SJCRH30 (cell line): ENCODE measurements around the gene PAPOLB. TPM values are rescaled to one million over a fixed set of nuclear protein-coding genes. Genes with fewer than 3 reads are reported as not detected.

Experiments
- DNase-seq, 2 experiments: peaks; one replicate each; pipeline ENCODE4 v3.0.0-alpha.2; 2015 to 2020
- H3K27ac ChIP-seq: fragments of 250-450 bp; sonication (Bioruptor Pico); 2 replicates; pipeline ENCODE4 v1.5.1; 2020; ENCODE audit warnings: mild to moderate bottlenecking, moderate library complexity
- H3K27me3 ChIP-seq: fragments of 250-450 bp; sonication (Bioruptor Pico); 2 replicates; pipeline ENCODE4 v1.5.1; 2020; ENCODE audit warnings: mild to moderate bottlenecking, moderate library complexity
- H3K36me3 ChIP-seq: fragments of 250-450 bp; sonication (Bioruptor Pico); 2 replicates; pipeline ENCODE4 v1.5.1; 2020; ENCODE audit warnings: mild to moderate bottlenecking, moderate library complexity
- H3K4me1 ChIP-seq: fragments of 250-450 bp; sonication (Bioruptor Pico); 2 replicates; pipeline ENCODE4 v1.5.1; 2020; ENCODE audit warnings: mild to moderate bottlenecking, moderate library complexity
- H3K4me3 ChIP-seq: fragments of 250-450 bp; sonication (Bioruptor Pico); 2 replicates; pipeline ENCODE4 v1.5.1; 2020; ENCODE audit warnings: mild to moderate bottlenecking, moderate library complexity
- H3K9me3 ChIP-seq: fragments of 250-450 bp; sonication (Bioruptor Pico); replicated peaks from 2 replicates; pipeline ENCODE4 v1.5.1; 2020; ENCODE audit warnings: mild to moderate bottlenecking, moderate library complexity
- total RNA-seq: library from RNA; depleted of rRNA; stranded (reverse); fragments of >200 nt; shearing (Covaris generic); gene quantifications from 2 replicates; pipeline ENCODE4 v1.2.3, GENCODE V29; 2014

The PAPOLB gene
- total RNA-seq, 1 experiment from 2014 or later, result not detected

GRCh38 chr7:4828720-4829383 is 33.0 kb downstream of the PAPOLB start:
- DNase-seq, result no peak
- H3K36me3 ChIP-seq, result no peaks in the 10 kb centered on the region
- H3K27me3 ChIP-seq, result 0 out of 2 replicates have a peak, but pooled peaks cover 14% of the 10 kb centered on the region
- H3K4me3 ChIP-seq, result no peak overlapping the region
- H3K27ac ChIP-seq, result no peak overlapping the region
- no peaks in the 10 kb centered on the region for H3K9me3 ChIP-seq
- H3K4me1 ChIP-seq, result no peaks in the 10 kb centered on the region

GRCh38 chr7:4825081-4825480 is 36.7 kb downstream of the PAPOLB start:
- DNase-seq, result no peak
- H3K4me3 ChIP-seq, result no peak overlapping the region
- H3K9me3 ChIP-seq, result no peaks in the 10 kb centered on the region
- H3K27ac ChIP-seq, result no peak overlapping the region
- H3K27me3 ChIP-seq, result peaks cover 11% of the 10 kb centered on the region; the same call in 1 of the 2 replicates
- no peaks in the 10 kb centered on the region; the same call in 1 of the 2 replicates for H3K4me1 ChIP-seq
- H3K36me3 ChIP-seq, result no peaks in the 10 kb centered on the region

GRCh38 chr7:4824120-4824775 is 37.6 kb downstream of the PAPOLB start:
- no peak overlapping the region for H3K27ac ChIP-seq
- no peak overlapping the region for H3K4me3 ChIP-seq
- no peaks in the 10 kb centered on the region for H3K9me3 ChIP-seq
- peaks cover 19% of the 10 kb centered on the region; the same call in 1 of the 2 replicates for H3K27me3 ChIP-seq
- H3K36me3 ChIP-seq, result no peaks in the 10 kb centered on the region
- DNase-seq, result no peak
- no peaks in the 10 kb centered on the region; the same call in 1 of the 2 replicates for H3K4me1 ChIP-seq

GRCh38 chr7:4823441-4824119 is 38.2 kb downstream of the PAPOLB start:
- H3K4me1 ChIP-seq, result no peaks in the 10 kb centered on the region; the same call in 1 of the 2 replicates
- H3K4me3 ChIP-seq, result no peak overlapping the region
- no peak overlapping the region for H3K27ac ChIP-seq
- H3K27me3 ChIP-seq, result peaks cover 26% of the 10 kb centered on the region
- H3K36me3 ChIP-seq, result no peaks in the 10 kb centered on the region
- no peak for DNase-seq
- no peaks in the 10 kb centered on the region for H3K9me3 ChIP-seq

GRCh38 chr7:4822677-4823076 is 39.2 kb downstream of the PAPOLB start:
- Histone ChIP-seq H3K27me3 (peaks cover 35% of the 10 kb centered on the region), H3K36me3 (no peaks in the 10 kb centered on the region), H3K27ac (no peak overlapping the region), H3K4me1 (no peaks in the 10 kb centered on the region; the same call in 1 of the 2 replicates), H3K4me3 (no peak overlapping the region), H3K9me3 (no peaks in the 10 kb centered on the region)
- DNase-seq, result no peak

GRCh38 chr7:4820967-4821471 is 40.8 kb downstream of the PAPOLB start:
- H3K9me3 ChIP-seq, result no peaks in the 10 kb centered on the region
- DNase-seq, result peak; percentile 63 to 70
- no peaks in the 10 kb centered on the region for H3K36me3 ChIP-seq
- H3K4me1 ChIP-seq, result no peaks in the 10 kb centered on the region; the same call in 1 of the 2 replicates
- no peak overlapping the region for H3K27ac ChIP-seq
- peaks cover 40% of the 10 kb centered on the region for H3K27me3 ChIP-seq
- H3K4me3 ChIP-seq, result peak overlapping the region; percentile 31

GRCh38 chr7:4820405-4820966 is 41.3 kb downstream of the PAPOLB start:
- Histone ChIP-seq H3K4me1 (no peaks in the 10 kb centered on the region; the same call in 1 of the 2 replicates), H3K9me3 (no peaks in the 10 kb centered on the region), H3K27ac (no peak overlapping the region), H3K4me3 (peak overlapping the region; percentile 31), H3K36me3 (no peaks in the 10 kb centered on the region), H3K27me3 (peaks cover 38% of the 10 kb centered on the region)
- DNase-seq, result peak; percentile 32 to 47

GRCh38 chr7:4819560-4820404 is 42.0 kb downstream of the PAPOLB start:
- Histone ChIP-seq H3K4me1 (no peaks in the 10 kb centered on the region; the same call in 1 of the 2 replicates), H3K27ac (no peak overlapping the region), H3K9me3 (no peaks in the 10 kb centered on the region), H3K27me3 (peaks cover 35% of the 10 kb centered on the region), H3K4me3 (peak overlapping the region; percentile 31), H3K36me3 (no peaks in the 10 kb centered on the region)
- no peak for DNase-seq

- DNase-seq, result no peak
- H3K27ac ChIP-seq, result no peak overlapping the region
- no peak overlapping the region for H3K4me3 ChIP-seq
- H3K4me1 ChIP-seq, result no peaks in the 10 kb centered on the region; the same call in 1 of the 2 replicates
- peaks cover 38% of the 10 kb centered on the region for H3K27me3 ChIP-seq
- H3K36me3 ChIP-seq, result no peaks in the 10 kb centered on the region
- no peaks in the 10 kb centered on the region for H3K9me3 ChIP-seq
Measured at GRCh38 chr7:4818000-4818794, 43.6 kb downstream of the PAPOLB start.

- Histone ChIP-seq H3K9me3 (no peaks in the 10 kb centered on the region), H3K27ac (no peak overlapping the region), H3K4me3 (no peak overlapping the region), H3K4me1 (no peaks in the 10 kb centered on the region; the same call in 1 of the 2 replicates), H3K36me3 (no peaks in the 10 kb centered on the region), H3K27me3 (peaks cover 38% of the 10 kb centered on the region)
- no peak for DNase-seq
Measured at GRCh38 chr7:4817178-4817901, 44.5 kb downstream of the PAPOLB start.

GRCh38 chr7:4816419-4817080 is 45.3 kb downstream of the PAPOLB start:
- Histone ChIP-seq H3K27ac (no peak overlapping the region), H3K36me3 (no peaks in the 10 kb centered on the region), H3K9me3 (no peaks in the 10 kb centered on the region), H3K4me3 (no peak overlapping the region), H3K27me3 (peaks cover 38% of the 10 kb centered on the region), H3K4me1 (no peaks in the 10 kb centered on the region; the same call in 1 of the 2 replicates)
- DNase-seq, result no peak

GRCh38 chr7:4815609-4816418 is 46.0 kb downstream of the PAPOLB start:
- DNase-seq, result no peak
- H3K9me3 ChIP-seq, result no peaks in the 10 kb centered on the region
- no peak overlapping the region for H3K27ac ChIP-seq
- no peaks in the 10 kb centered on the region for H3K36me3 ChIP-seq
- no peak overlapping the region for H3K4me3 ChIP-seq
- peaks cover 38% of the 10 kb centered on the region for H3K27me3 ChIP-seq
- H3K4me1 ChIP-seq, result no peaks in the 10 kb centered on the region; the same call in 1 of the 2 replicates
